Stomach (tissue), 9 donors: ENCODE data around the gene VEGFB. TPM values are rescaled to one million over a fixed set of nuclear protein-coding genes. Genes with fewer than 3 reads are reported as not detected.

ENCODE experiments used
- DNase-seq, 2 donors: peaks; one replicate each; pipeline versions ENCODE4 v3.0.0 to v3.0.0-alpha.2; 2013 to 2019
- H3K27ac ChIP-seq, 5 donors: fragments of 200-600 bp in 4 of 5; sonication (generic) in 4 of 5; one replicate each; pipeline ENCODE4 v1.5.1; 2013 to 2019; ENCODE audit warnings: mild to moderate bottlenecking in 1 of 5, moderate library complexity in 1 of 5
- H3K27me3 ChIP-seq, 3 donors: fragments of 200-600 bp; sonication (generic); one replicate each; pipeline ENCODE4 v1.5.1; 2017 to 2019; ENCODE audit warnings: mixed run types in 1 of 3
- H3K36me3 ChIP-seq, 4 donors: fragments of 200-600 bp; sonication (generic); 1 replicate in 3 of 4; 2 replicates in 1 of 4; pipeline ENCODE4 v1.5.1; 2016 to 2019
- H3K4me1 ChIP-seq, 4 donors: fragments of 200-600 bp; sonication (generic); one replicate each; pipeline ENCODE4 v1.5.1; 2016 to 2019
- H3K4me3 ChIP-seq, 4 donors: fragments of 200-600 bp; sonication (generic) in 3 of 4; one replicate each; pipeline ENCODE4 v1.5.1; 2016 to 2019; ENCODE audit warnings: mild to moderate bottlenecking in 1 of 4
- H3K9me3 ChIP-seq, 4 donors: fragments of 200-600 bp; sonication (generic); one replicate each; pipeline ENCODE4 v1.5.1; 2016 to 2019
- EP300 ChIP-seq: sonication (generic); formaldehyde crosslinking; IDR thresholded peaks from one replicate; pipeline ENCODE4 v1.6.1; 2017; ENCODE audit warnings: antibody characterized with exemption
- POLR2A ChIP-seq, 4 donors: fragments of 450-650 bp; IDR thresholded peaks; one replicate each; pipeline ENCODE4 v1.6.1; 2016; ENCODE audit warnings: antibody characterized with exemption in 4 of 4, control low read depth in 2 of 4, mild to moderate bottlenecking in 1 of 4, moderate library complexity in 1 of 4
- POLR2AphosphoS5 ChIP-seq, 3 donors: sonication (generic); formaldehyde crosslinking; IDR thresholded peaks; one replicate each; pipeline ENCODE4 v1.6.1; 2016; ENCODE audit warnings: antibody characterized with exemption in 3 of 3
- WGBS, 5 donors: extraction: QIAGEN DNeasy Blood & Tissue Kit in 3 of 5; methylation state at CpG; one replicate each; pipeline versions ENCODE4 v1.1.5 to v1.1.7; 2013 to 2018; 5-methylcytosine and 5-hydroxymethylcytosine counted together
- intact Hi-C: fragments of 100-400 bp; cut with DNase I; formaldehyde crosslinking; loops from one replicate; pipeline ENCODE4 v1.15.1; 2023; ENCODE audit warnings: low total_unique reads
- polyA plus RNA-seq, 3 donors: library from polyadenylated mRNA; stranded (reverse); fragments of 200-250 nt; gene quantifications; one replicate each; pipeline ENCODE4 v1.2.3, GENCODE V29; 2013
- total RNA-seq, 5 donors: library from RNA; depleted of rRNA; stranded (reverse); fragments of >200 nt; gene quantifications; one replicate each; pipeline versions ENCODE4 v1.1.0 to v1.2.3, GENCODE V29; 2014 to 2016
- TF ChIP-seq, protein P1 (sequence below), 7 experiments: fragments of 450-650 bp in 4 of 7; fragments of 200-600 bp in 3 of 7; sonication (generic) in 3 of 7; IDR thresholded peaks; one replicate each; pipeline ENCODE4 v1.5.1; 2016 to 2019; ENCODE audit warnings: antibody characterized with exemption in 7 of 7, control low read depth in 2 of 7, mild to moderate bottlenecking in 1 of 7
- donor health status: healthy with polysubstance abuse.
- donor health status: Bipolar disorder and iron deficiency.
- donor health status: healthy.

The VEGFB gene
- total and polyA plus RNA-seq, 8 donors, result 2.9 to 167 (median 65.1) TPM

- intact Hi-C loops, result no loop called here
- TF ChIP-seq POLR2AphosphoS5 (IDR thresholded peaks at IDR 0.05) (no peak), POLR2A (IDR thresholded peaks at IDR 0.05) (no peak), EP300 (no peak)
- TF ChIP-seq, protein P1, sequence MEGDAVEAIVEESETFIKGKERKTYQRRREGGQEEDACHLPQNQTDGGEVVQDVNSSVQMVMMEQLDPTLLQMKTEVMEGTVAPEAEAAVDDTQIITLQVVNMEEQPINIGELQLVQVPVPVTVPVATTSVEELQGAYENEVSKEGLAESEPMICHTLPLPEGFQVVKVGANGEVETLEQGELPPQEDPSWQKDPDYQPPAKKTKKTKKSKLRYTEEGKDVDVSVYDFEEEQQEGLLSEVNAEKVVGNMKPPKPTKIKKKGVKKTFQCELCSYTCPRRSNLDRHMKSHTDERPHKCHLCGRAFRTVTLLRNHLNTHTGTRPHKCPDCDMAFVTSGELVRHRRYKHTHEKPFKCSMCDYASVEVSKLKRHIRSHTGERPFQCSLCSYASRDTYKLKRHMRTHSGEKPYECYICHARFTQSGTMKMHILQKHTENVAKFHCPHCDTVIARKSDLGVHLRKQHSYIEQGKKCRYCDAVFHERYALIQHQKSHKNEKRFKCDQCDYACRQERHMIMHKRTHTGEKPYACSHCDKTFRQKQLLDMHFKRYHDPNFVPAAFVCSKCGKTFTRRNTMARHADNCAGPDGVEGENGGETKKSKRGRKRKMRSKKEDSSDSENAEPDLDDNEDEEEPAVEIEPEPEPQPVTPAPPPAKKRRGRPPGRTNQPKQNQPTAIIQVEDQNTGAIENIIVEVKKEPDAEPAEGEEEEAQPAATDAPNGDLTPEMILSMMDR (IDR thresholded peaks at IDR 0.05), result no peak
- WGBS, 5 donors, result 94 to 95% (median 94%) methylated on average over 14 to 24 of the region's 24 CpGs
- Histone ChIP-seq H3K36me3 (peaks cover 0 to 62% (median 42%) of the 10 kb centered on the region in 4 donors), H3K9me3 (no peaks in the 10 kb centered on the region), H3K27me3 (no peaks in the 10 kb centered on the region), H3K4me3 (no peak overlapping the region), H3K4me1 (peaks cover 29 to 37% (median 32%) of the 10 kb centered on the region in 4 donors), H3K27ac (no peak overlapping the region)
- no peak for DNase-seq
Measured at GRCh38 chr11:64210301-64211020, 23.9 kb upstream of the VEGFB start.

DNA sequence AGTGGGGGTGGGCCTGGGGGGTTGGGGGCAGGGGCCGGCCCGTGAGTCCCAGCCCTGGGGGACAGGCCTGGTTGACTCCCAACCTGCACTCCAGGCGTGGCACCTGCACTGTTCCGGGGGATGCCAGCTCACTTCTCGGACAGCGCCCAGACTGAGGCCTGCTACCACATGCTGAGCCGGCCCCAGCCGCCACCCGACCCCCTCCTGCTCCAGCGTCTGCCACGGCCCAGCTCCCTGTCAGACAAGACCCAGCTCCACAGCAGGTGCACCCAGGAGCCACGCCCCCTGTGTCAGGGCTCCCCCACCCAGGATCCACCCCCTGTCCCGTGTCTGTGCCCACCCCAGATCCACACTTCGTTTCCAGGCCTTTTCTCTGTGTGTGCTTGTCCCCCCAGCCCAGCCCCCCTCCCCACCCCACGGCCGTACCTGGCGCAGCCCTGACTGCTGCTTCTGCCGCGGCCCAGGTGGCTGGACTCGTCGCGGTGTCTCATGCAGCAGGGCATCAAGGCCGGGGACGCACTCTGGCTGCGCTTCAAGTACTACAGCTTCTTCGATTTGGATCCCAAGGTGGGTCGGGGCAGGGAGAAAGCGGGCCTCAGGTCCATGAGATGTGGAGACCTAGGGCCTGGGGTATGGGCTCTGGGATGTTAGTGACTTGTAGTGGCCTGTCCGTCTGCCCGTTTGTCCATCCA is 23.1 kb upstream of the VEGFB start:
- no peaks in the 10 kb centered on the region for H3K27me3 ChIP-seq
- H3K9me3 ChIP-seq, result no peaks in the 10 kb centered on the region
- TF ChIP-seq, protein P1 (IDR thresholded peaks at IDR 0.05), result no peak
- TF ChIP-seq POLR2A (IDR thresholded peaks at IDR 0.05) (no peak), EP300 (no peak), POLR2AphosphoS5 (IDR thresholded peaks at IDR 0.05) (no peak)
- H3K4me3 ChIP-seq, result no peak overlapping the region
- DNase-seq, result no peak
- WGBS, 5 donors, result 84 to 88% (median 86%) methylated on average over 15 to 30 of the region's 30 CpGs
- peaks cover 0 to 58% (median 38%) of the 10 kb centered on the region in 4 donors for H3K36me3 ChIP-seq
- no peak overlapping the region for H3K27ac ChIP-seq
- intact Hi-C loops, result no loop called here
- H3K4me1 ChIP-seq, result peaks cover 20 to 29% (median 23%) of the 10 kb centered on the region in 4 donors

GRCh38 chr11:64216879-64217278 is 17.5 kb upstream of the VEGFB start:
- TF ChIP-seq, protein P1 (IDR thresholded peaks at IDR 0.05), result no peak
- TF ChIP-seq POLR2A (IDR thresholded peaks at IDR 0.05) (no peak), POLR2AphosphoS5 (IDR thresholded peaks at IDR 0.05) (no peak), EP300 (no peak)
- no peak overlapping the region for H3K4me3 ChIP-seq
- no peaks in the 10 kb centered on the region for H3K9me3 ChIP-seq
- no peaks in the 10 kb centered on the region for H3K27me3 ChIP-seq
- peaks cover 0 to 8% (median 2%) of the 10 kb centered on the region in 4 donors for H3K4me1 ChIP-seq
- H3K27ac ChIP-seq, result no peak overlapping the region
- DNase-seq, result no peak
- peaks cover 11 to 72% (median 54%) of the 10 kb centered on the region in 4 donors for H3K36me3 ChIP-seq
- 84 to 89% (median 88%) methylated on average over 6 of the region's 6 CpGs for WGBS, 5 donors
- intact Hi-C loops, result no loop called here

DNA sequence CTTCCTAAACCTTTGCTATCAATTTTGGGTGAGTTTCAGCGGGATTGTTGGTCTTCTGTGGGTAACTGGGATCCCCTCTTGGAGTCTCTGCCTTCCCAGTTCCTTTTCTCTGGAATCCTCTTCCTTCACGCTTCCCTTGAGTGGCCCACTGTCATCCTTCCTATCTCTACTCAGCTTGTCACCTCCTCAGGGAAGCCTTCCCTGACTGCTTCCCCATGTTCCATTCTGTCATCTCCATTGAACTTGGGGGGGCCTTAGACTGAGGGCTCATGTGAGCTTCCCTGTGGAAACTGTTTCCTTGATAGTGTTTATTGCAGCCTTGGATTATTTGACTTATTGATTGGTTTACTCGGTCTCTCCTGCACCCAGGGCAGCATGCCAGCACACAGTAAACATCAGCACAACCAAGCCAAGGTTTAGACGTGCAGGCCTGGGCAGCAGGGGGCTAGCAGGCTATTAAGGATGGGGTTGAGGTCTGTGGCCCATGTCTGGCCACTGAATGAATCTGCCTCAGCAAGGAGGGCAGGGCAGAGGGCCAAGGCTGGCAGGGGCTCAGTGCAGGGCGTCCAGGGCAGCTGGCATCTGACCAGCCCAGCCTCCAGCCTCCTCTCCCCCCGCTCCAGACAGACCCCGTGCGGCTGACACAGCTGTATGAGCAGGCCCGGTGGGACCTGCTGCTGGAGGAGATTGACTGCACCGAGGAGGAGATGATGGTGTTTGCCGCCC is 15.6 kb upstream of the VEGFB start:
- Histone ChIP-seq H3K4me3 (no peak overlapping the region), H3K36me3 (peaks cover 15 to 70% (median 58%) of the 10 kb centered on the region in 4 donors), H3K27me3 (no peaks in the 10 kb centered on the region), H3K9me3 (no peaks in the 10 kb centered on the region), H3K4me1 (peaks cover 0 to 9% (median 8%) of the 10 kb centered on the region in 4 donors), H3K27ac (no peak overlapping the region)
- intact Hi-C loops, result no loop called here
- DNase-seq, result peak in 1 of 2 donors; percentile 55
- TF ChIP-seq EP300 (no peak), POLR2AphosphoS5 (IDR thresholded peaks at IDR 0.05) (no peak), POLR2A (IDR thresholded peaks at IDR 0.05) (no peak)
- TF ChIP-seq, protein P1 (IDR thresholded peaks at IDR 0.05), result no peak
- WGBS, 5 donors, result 51 to 58% (median 53%) methylated on average over 5 to 11 of the region's 11 CpGs
